Measurements from ENCODE around the gene WWC2.

- no peak for TF ChIP-seq EZH2phosphoT487 (IDR thresholded peaks at IDR 0.05; ENCODE audit: borderline replicate concordance, low read depth, low read length)
- TF ChIP-seq, protein P1, sequence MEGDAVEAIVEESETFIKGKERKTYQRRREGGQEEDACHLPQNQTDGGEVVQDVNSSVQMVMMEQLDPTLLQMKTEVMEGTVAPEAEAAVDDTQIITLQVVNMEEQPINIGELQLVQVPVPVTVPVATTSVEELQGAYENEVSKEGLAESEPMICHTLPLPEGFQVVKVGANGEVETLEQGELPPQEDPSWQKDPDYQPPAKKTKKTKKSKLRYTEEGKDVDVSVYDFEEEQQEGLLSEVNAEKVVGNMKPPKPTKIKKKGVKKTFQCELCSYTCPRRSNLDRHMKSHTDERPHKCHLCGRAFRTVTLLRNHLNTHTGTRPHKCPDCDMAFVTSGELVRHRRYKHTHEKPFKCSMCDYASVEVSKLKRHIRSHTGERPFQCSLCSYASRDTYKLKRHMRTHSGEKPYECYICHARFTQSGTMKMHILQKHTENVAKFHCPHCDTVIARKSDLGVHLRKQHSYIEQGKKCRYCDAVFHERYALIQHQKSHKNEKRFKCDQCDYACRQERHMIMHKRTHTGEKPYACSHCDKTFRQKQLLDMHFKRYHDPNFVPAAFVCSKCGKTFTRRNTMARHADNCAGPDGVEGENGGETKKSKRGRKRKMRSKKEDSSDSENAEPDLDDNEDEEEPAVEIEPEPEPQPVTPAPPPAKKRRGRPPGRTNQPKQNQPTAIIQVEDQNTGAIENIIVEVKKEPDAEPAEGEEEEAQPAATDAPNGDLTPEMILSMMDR (conservative IDR thresholded peaks at IDR 0.05; ENCODE audit: low read length): no peak
These were observed 65.9 kb downstream of the WWC2 start for GRCh38 chr4:183164963-183165362.
